Adrenal gland (tissue), 5 donors: ENCODE data around the gene CNST.

ENCODE experiments used
- CTCF ChIP-seq, 6 experiments: fragments of 450-650 bp in 4 of 6; fragments of 200-600 bp in 2 of 6; sonication (generic) in 1 of 6; IDR thresholded peaks; 1 replicate in 5 of 6; 2 replicates in 1 of 6; pipeline versions ENCODE4 v1.5.1 to v1.8.0; 2016 to 2021; ENCODE audit warnings: antibody characterized with exemption in 6 of 6, mild to moderate bottlenecking in 2 of 6, moderate library complexity in 1 of 6
- POLR2A ChIP-seq, 2 donors: fragments of 450-650 bp; IDR thresholded peaks; one replicate each; pipeline ENCODE4 v1.6.1; 2017; ENCODE audit warnings: antibody characterized with exemption in 2 of 2, mild to moderate bottlenecking in 2 of 2, moderate library complexity in 1 of 2
- donor health status: DM: no; HTN: no; CAD: no.

- TF ChIP-seq CTCF (IDR thresholded peaks at IDR 0.05) (no peak), POLR2A (IDR thresholded peaks at IDR 0.05) (no peak)
These were observed 81.3 kb downstream of the CNST start for GRCh38 chr1:246647513-246647912.
